ENCODE results near the gene FRMD8.

DNA sequence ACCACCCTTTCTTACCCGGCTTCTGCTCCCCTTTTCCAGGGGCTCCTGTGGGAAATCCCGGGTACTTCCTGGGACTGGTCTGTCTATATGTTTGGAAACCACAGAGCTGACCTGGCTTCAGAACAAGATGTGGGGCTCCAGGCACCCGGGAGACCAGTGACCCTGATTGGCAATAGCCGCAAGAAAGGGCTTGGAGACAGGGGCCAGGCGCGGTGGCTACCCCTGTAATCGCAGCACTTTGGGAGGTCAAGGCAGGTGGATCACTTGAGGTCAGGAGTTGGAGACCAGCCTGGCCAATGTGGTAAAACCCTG lies 33.0 kb downstream of the FRMD8 start:
- no peak for TF ChIP-seq CTCF (IDR thresholded peaks at IDR 0.05)
- no peak for TF ChIP-seq POLR2A (IDR thresholded peaks at IDR 0.05)

All from body of pancreas (tissue), 4 donors.